ENCODE results near the gene PTPRT. TPM values are rescaled to one million over a fixed set of nuclear protein-coding genes. Genes with fewer than 3 reads are reported as not detected.

PTPRT gene
- total RNA-seq, 1 experiment from 2014 or later: not detected

- Histone ChIP-seq H3K9me3 (ENCODE audit: control insufficient read depth, insufficient read depth, low read depth, low read length) (no peaks in the 10 kb centered on the region), H3K4me1 (ENCODE audit: control insufficient read depth, insufficient read depth, low read length) (no peaks in the 10 kb centered on the region), H3K27ac (ENCODE audit: low read length) (no peak overlapping the region), H3K27me3 (ENCODE audit: control insufficient read depth, insufficient read depth, low read length) (no peaks in the 10 kb centered on the region), H3K4me3 (ENCODE audit: low read depth in 2 of 2, low read length in 2 of 2) (no peak overlapping the region), H3K36me3 (ENCODE audit: control insufficient read depth, insufficient read depth, low read length) (no peaks in the 10 kb centered on the region)
- TF ChIP-seq CTCF (IDR thresholded peaks at IDR 0.05): no peak
- TF ChIP-seq SIN3A (IDR thresholded peaks at IDR 0.05; ENCODE audit: borderline replicate concordance, insufficient read depth, low read depth, low read length): no peak
- TF ChIP-seq POLR2AphosphoS5 (IDR thresholded peaks at IDR 0.05; ENCODE audit: low read depth, low read length): no peak
- no peak for TF ChIP-seq TCF7L2 (IDR thresholded peaks at IDR 0.05; ENCODE audit: low read depth, low read length)
- TF ChIP-seq REST (IDR thresholded peaks at IDR 0.05; ENCODE audit: insufficient read depth in 1 of 2, low read depth in 2 of 2, low read length in 1 of 2): no peak
- CTCF ChIA-PET: no interaction called here
- intact Hi-C loops (cut with micrococcal nuclease; ENCODE audit: unreplicated experiment) (no loop called here), in situ Hi-C loops (cut with HindIII; ENCODE audit: low pct_unique_long_range_greater_than_20kb, low sequenced_read_pairs) (no loop called here)
- DNase-seq (ENCODE audit: low read depth, low spot score): no peak
- no peak for ATAC-seq
- no TSS peak for BruUV-seq (replicated peaks)
- POLR2A ChIA-PET: no interaction called here
These were observed 1064.3 kb downstream of the PTPRT start for GRCh38 chr20:42125426-42125825.

DNA sequence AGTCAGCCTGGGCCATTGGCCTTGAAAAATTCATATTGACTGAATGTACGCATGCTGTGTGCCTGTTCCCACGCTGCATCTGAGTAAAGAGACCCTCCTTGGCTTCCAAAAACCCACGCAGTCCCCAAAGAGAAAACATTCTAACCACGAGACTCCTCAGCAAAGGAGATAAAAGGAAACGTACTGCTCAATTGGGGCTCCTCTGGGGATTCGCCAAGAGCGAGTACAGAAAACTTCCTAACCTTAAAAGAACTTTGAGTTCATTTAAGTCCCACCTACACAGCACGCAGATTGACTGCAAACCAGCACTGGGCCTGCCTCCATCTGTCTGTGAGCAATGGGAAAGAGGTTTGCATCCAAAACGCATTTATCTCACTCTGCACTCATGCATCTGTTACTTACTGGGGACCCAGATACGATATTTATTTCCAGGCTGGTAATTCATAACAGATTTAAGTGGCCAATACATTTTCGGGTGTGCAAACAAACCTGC, 1065.7 kb downstream of the PTPRT start:
- H3K4me3 ChIP-seq (ENCODE audit: low read depth in 2 of 2, low read length in 2 of 2): no peak overlapping the region
- no peaks in the 10 kb centered on the region for H3K4me1 ChIP-seq (ENCODE audit: control insufficient read depth, insufficient read depth, low read length)
- no peak for TF ChIP-seq REST (IDR thresholded peaks at IDR 0.05; ENCODE audit: insufficient read depth in 1 of 2, low read depth in 2 of 2, low read length in 1 of 2)
- TF ChIP-seq TCF7L2 (IDR thresholded peaks at IDR 0.05; ENCODE audit: low read depth, low read length): no peak
- no peak for TF ChIP-seq SIN3A (IDR thresholded peaks at IDR 0.05; ENCODE audit: borderline replicate concordance, insufficient read depth, low read depth, low read length)
- TF ChIP-seq CTCF (IDR thresholded peaks at IDR 0.05): no peak
- TF ChIP-seq POLR2AphosphoS5 (IDR thresholded peaks at IDR 0.05; ENCODE audit: low read depth, low read length): no peak
- in situ Hi-C loops (cut with HindIII; ENCODE audit: low pct_unique_long_range_greater_than_20kb, low sequenced_read_pairs): no loop called here
- no peaks in the 10 kb centered on the region for H3K36me3 ChIP-seq (ENCODE audit: control insufficient read depth, insufficient read depth, low read length)
- no TSS peak for BruUV-seq (replicated peaks)
- H3K9me3 ChIP-seq (ENCODE audit: control insufficient read depth, insufficient read depth, low read depth, low read length): no peaks in the 10 kb centered on the region
- no peaks in the 10 kb centered on the region for H3K27me3 ChIP-seq (ENCODE audit: control insufficient read depth, insufficient read depth, low read length)
- ATAC-seq: no peak
- ChIA-PET CTCF (no interaction called here), POLR2A (no interaction called here)
- no peak for DNase-seq (ENCODE audit: low read depth, low spot score)
- intact Hi-C loops (cut with micrococcal nuclease; ENCODE audit: unreplicated experiment): no loop called here
- H3K27ac ChIP-seq (ENCODE audit: low read length): no peak overlapping the region

Measured in Panc1 (cell line).